Measurements from ENCODE around the gene DNAH1. TPM values are rescaled to one million over a fixed set of nuclear protein-coding genes. Genes with fewer than 3 reads are reported as not detected.

DNAH1 gene
- total RNA-seq, 8 experiments from 2014 or later: 1.1 to 5.9 (median 3.1) TPM

GRCh38 chr3:52396011-52396906 lies 80.1 kb downstream of the DNAH1 start:
- WGBS, 10 experiments: 20 to 96% (median 80%) methylated on average over 3 to 11 of the region's 25 CpGs; no CpG with 5 or more reads in 4 of the 10 experiments
- Histone ChIP-seq H3K27ac (no peak overlapping the region), H3K4me1 (replicated peaks in 1 of 2) (no peaks in the 10 kb centered on the region), H3K4me3 (no peak overlapping the region)
- in situ Hi-C loops (cut with MboI; ENCODE audit: low pct_unique_long_range_greater_than_20kb in 2 of 9, low sequenced_read_pairs in 9 of 9, unreplicated experiment in 9 of 9): no loop called here
- ATAC-seq (replicated peaks in 6 of 8): no peak

- ATAC-seq (replicated peaks in 6 of 8): peak in 1 of 8 experiments; percentile 50
- no peak overlapping the region for H3K27ac ChIP-seq
- in situ Hi-C loops (cut with MboI; ENCODE audit: low pct_unique_long_range_greater_than_20kb in 2 of 9, low sequenced_read_pairs in 9 of 9, unreplicated experiment in 9 of 9): no loop called here
- 92% methylated on average over 5 of the region's 10 CpGs; no CpG with 5 or more reads in 9 of the 10 experiments for WGBS, 10 experiments
- H3K4me1 ChIP-seq (replicated peaks in 1 of 2): no peaks in the 10 kb centered on the region
- H3K4me3 ChIP-seq: no peak overlapping the region
Measured at GRCh38 chr3:52396907-52397591, 80.9 kb downstream of the DNAH1 start.

DNA sequence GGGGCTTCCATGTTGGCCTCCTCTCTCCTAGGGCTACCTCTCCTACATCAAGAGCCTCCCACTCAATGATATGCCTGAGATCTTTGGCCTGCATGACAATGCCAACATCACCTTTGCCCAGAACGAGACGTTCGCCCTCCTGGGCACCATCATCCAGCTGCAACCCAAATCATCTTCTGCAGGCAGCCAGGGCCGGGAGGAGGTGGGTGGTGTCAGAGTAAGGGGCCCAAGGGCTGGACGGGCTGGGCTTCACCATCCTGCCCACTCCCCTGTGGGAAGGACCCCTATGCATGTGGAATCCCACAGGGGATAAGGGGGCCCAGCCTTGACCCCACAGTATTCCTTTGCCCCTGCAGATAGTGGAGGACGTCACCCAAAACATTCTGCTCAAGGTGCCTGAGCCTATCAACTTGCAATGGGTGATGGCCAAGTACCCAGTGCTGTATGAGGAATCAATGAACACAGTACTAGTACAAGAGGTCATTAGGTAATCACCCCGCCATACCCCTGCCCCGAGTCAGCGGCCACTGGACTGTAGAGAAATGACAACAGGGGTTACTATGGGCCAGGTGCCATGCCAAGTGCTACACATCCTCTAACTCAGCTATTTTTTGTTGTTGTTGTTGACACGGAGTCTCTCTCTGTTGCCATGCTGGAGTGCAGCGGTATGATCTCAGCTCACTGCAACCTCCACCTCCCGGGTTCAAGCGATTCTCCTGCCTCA lies 81.7 kb downstream of the DNAH1 start:
- 80 to 100% (median 95%) methylated on average over 1 to 4 of the region's 13 CpGs; no CpG with 5 or more reads in 5 of the 10 experiments for WGBS, 10 experiments
- Histone ChIP-seq H3K4me3 (no peak overlapping the region), H3K27ac (no peak overlapping the region), H3K4me1 (replicated peaks in 1 of 2) (no peaks in the 10 kb centered on the region)
- in situ Hi-C loops (cut with MboI; ENCODE audit: low pct_unique_long_range_greater_than_20kb in 2 of 9, low sequenced_read_pairs in 9 of 9, unreplicated experiment in 9 of 9): no loop called here
- no peak for ATAC-seq (replicated peaks in 6 of 8)

DNA sequence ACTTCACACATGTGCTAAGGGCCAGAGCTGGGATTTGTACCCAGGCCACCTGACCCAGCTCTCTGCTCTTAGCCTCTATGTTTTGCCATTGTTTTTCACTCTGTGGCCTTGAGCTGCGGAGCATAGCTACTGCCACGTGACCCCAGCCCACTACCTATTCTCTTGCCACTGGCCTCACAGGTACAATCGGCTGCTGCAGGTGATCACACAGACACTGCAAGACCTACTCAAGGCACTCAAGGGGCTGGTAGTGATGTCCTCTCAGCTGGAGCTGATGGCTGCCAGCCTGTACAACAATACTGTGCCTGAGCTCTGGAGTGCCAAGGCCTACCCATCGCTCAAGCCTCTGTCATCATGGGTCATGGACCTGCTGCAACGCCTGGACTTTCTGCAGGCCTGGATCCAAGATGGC lies 82.6 kb downstream of the DNAH1 start:
- in situ Hi-C loops (cut with MboI; ENCODE audit: low pct_unique_long_range_greater_than_20kb in 2 of 9, low sequenced_read_pairs in 9 of 9, unreplicated experiment in 9 of 9): no loop called here
- ATAC-seq (replicated peaks in 6 of 8): no peak
- WGBS, 10 experiments: 83 to 100% (median 100%) methylated on average over 1 to 4 of the region's 5 CpGs; no CpG with 5 or more reads in 4 of the 10 experiments
- Histone ChIP-seq H3K4me3 (no peak overlapping the region), H3K27ac (no peak overlapping the region), H3K4me1 (replicated peaks in 1 of 2) (no peaks in the 10 kb centered on the region)

GRCh38 chr3:52399131-52399530 lies 83.0 kb downstream of the DNAH1 start:
- no peaks in the 10 kb centered on the region for H3K4me1 ChIP-seq (replicated peaks in 1 of 2)
- WGBS, 10 experiments: 80 to 100% (median 96%) methylated on average over 1 to 3 of the region's 4 CpGs; no CpG with 5 or more reads in 6 of the 10 experiments
- H3K4me3 ChIP-seq: no peak overlapping the region
- in situ Hi-C loops (cut with MboI; ENCODE audit: low pct_unique_long_range_greater_than_20kb in 2 of 9, low sequenced_read_pairs in 9 of 9, unreplicated experiment in 9 of 9): no loop called here
- H3K27ac ChIP-seq: no peak overlapping the region
- ATAC-seq (replicated peaks in 6 of 8): peak in 1 of 8 experiments; percentile 4

DNA sequence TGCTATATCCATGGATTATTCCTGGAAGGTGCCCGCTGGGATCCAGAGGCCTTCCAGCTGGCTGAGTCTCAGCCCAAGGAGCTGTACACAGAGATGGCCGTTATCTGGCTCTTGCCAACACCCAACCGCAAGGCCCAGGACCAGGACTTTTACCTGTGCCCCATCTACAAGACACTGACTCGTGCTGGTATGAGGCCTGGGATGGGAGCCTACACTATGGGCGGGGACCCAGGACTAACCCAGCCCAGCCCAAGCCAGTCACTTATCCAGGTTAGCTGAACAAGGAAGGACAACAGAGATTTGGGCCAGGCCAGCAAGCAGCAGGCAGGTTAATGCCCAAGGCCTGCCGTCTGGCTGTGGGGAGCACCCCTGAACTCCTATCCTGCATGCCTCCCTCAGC lies 83.5 kb downstream of the DNAH1 start:
- 67 to 100% (median 100%) methylated on average over 1 to 4 of the region's 6 CpGs; no CpG with 5 or more reads in 5 of the 10 experiments for WGBS, 10 experiments
- ATAC-seq (replicated peaks in 6 of 8): peak in 4 of 8 experiments; percentile 5 to 13 (median 7)
- Histone ChIP-seq H3K4me1 (replicated peaks in 1 of 2) (no peaks in the 10 kb centered on the region), H3K4me3 (no peak overlapping the region), H3K27ac (no peak overlapping the region)
- in situ Hi-C loops (cut with MboI; ENCODE audit: low pct_unique_long_range_greater_than_20kb in 2 of 9, low sequenced_read_pairs in 9 of 9, unreplicated experiment in 9 of 9): no loop called here

GRCh38 chr3:52400275-52400793 lies 84.2 kb downstream of the DNAH1 start:
- no peaks in the 10 kb centered on the region for H3K4me1 ChIP-seq (replicated peaks in 1 of 2)
- H3K27ac ChIP-seq: no peak overlapping the region
- 80 to 100% (median 96%) methylated on average over 1 to 3 of the region's 10 CpGs; no CpG with 5 or more reads in 7 of the 10 experiments for WGBS, 10 experiments
- no peak overlapping the region for H3K4me3 ChIP-seq
- peak in 5 of 8 experiments; percentile 1 to 10 (median 4) for ATAC-seq (replicated peaks in 6 of 8)
- in situ Hi-C loops (cut with MboI; ENCODE audit: low pct_unique_long_range_greater_than_20kb in 2 of 9, low sequenced_read_pairs in 9 of 9, unreplicated experiment in 9 of 9): no loop called here

- H3K4me1 ChIP-seq (replicated peaks in 1 of 2): no peaks in the 10 kb centered on the region
- no peak overlapping the region for H3K4me3 ChIP-seq
- ATAC-seq (replicated peaks in 6 of 8): peak in 2 of 8 experiments; percentile 5 to 6
- 60% methylated on average over 1 of the region's 1 CpG; no CpG with 5 or more reads in 9 of the 10 experiments for WGBS, 10 experiments
- in situ Hi-C loops (cut with MboI; ENCODE audit: low pct_unique_long_range_greater_than_20kb in 2 of 9, low sequenced_read_pairs in 9 of 9, unreplicated experiment in 9 of 9): no loop called here
- no peak overlapping the region for H3K27ac ChIP-seq
Measured at GRCh38 chr3:52401021-52401420, 84.9 kb downstream of the DNAH1 start.

DNA sequence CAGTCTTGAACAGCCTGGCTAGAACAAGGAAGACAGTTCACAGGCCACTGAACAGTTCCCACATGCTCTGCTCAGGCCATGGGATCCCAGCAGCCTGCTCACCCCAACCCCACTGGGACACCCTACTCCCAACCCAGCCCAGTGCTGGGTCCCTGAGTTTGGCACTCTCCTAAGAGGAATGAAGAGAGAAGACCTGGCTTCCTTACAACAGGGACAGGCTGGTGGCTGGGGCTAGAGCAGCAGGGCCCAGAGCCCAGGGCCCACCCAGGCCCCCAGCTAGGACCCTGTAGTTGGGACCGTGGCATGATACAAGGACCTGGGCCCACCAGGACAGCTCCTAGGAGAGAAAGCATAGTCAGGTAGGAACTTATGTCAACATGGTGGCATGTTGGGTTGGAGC lies 85.4 kb downstream of the DNAH1 start:
- Histone ChIP-seq H3K4me3 (no peak overlapping the region), H3K27ac (no peak overlapping the region), H3K4me1 (replicated peaks in 1 of 2) (no peaks in the 10 kb centered on the region)
- in situ Hi-C loops (cut with MboI; ENCODE audit: low pct_unique_long_range_greater_than_20kb in 2 of 9, low sequenced_read_pairs in 9 of 9, unreplicated experiment in 9 of 9): no loop called here
- WGBS, 10 experiments: no CpG with 5 or more reads among the region's 1 CpG
- ATAC-seq (replicated peaks in 6 of 8): no peak

GRCh38 chr3:52402101-52402521 lies 86.0 kb downstream of the DNAH1 start:
- Histone ChIP-seq H3K4me3 (no peak overlapping the region), H3K4me1 (replicated peaks in 1 of 2) (no peaks in the 10 kb centered on the region), H3K27ac (no peak overlapping the region)
- peak in 3 of 8 experiments; percentile 4 to 30 (median 9) for ATAC-seq (replicated peaks in 6 of 8)
- in situ Hi-C loops (cut with MboI; ENCODE audit: low pct_unique_long_range_greater_than_20kb in 2 of 9, low sequenced_read_pairs in 9 of 9, unreplicated experiment in 9 of 9): no loop called here
- WGBS, 10 experiments: 60 to 100% (median 100%) methylated on average over 1 to 2 of the region's 16 CpGs; no CpG with 5 or more reads in 6 of the 10 experiments

- in situ Hi-C loops (cut with MboI; ENCODE audit: low pct_unique_long_range_greater_than_20kb in 2 of 9, low sequenced_read_pairs in 9 of 9, unreplicated experiment in 9 of 9): no loop called here
- Histone ChIP-seq H3K4me1 (replicated peaks in 1 of 2) (no peaks in the 10 kb centered on the region), H3K27ac (no peak overlapping the region), H3K4me3 (no peak overlapping the region)
- ATAC-seq (replicated peaks in 6 of 8): no peak
- WGBS, 10 experiments: 83 to 100% (median 95%) methylated on average over 1 to 7 of the region's 11 CpGs; no CpG with 5 or more reads in 6 of the 10 experiments
Measured at GRCh38 chr3:52402706-52403270, 86.7 kb downstream of the DNAH1 start.

DNA sequence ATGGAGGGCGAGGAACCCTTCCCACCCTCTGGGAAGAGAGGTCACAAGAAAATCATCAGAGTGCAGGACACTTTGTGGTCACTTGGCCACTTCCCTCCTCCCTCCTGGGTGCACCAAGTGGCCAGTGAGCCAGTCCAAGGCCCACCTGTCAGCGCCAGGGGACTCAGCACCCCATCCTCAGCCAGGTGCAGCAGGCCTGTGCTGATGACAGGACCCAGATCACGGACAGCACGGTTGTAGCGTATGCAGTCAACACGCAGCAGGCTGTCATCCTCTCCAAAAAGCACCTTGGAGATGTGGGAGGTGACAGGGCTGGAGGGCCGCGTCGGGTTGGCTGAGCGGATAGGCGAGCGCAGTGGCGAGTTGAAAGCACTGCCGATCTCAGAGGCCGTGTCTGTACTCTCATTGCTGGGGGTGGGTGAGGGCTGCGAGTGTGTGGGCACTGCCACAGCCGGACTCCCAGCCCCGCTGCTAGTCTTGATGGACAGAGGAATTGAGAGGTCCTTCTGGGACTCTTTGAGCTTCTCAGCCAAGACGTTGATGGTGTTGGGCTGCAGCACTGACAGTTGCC lies 87.2 kb downstream of the DNAH1 start:
- no peak overlapping the region for H3K4me3 ChIP-seq
- ATAC-seq (replicated peaks in 6 of 8): peak in 1 of 8 experiments; percentile 2
- H3K27ac ChIP-seq: no peak overlapping the region
- peaks cover 0 to 1% of the 10 kb centered on the region in 2 donors for H3K4me1 ChIP-seq (replicated peaks in 1 of 2)
- WGBS, 10 experiments: 90 to 100% (median 97%) methylated on average over 3 to 6 of the region's 19 CpGs; no CpG with 5 or more reads in 7 of the 10 experiments
- in situ Hi-C loops (cut with MboI; ENCODE audit: low pct_unique_long_range_greater_than_20kb in 2 of 9, low sequenced_read_pairs in 9 of 9, unreplicated experiment in 9 of 9): no loop called here
